GM19463 (cell line): ENCODE data around the gene SPP2.

Source experiments
- ATAC-seq: cut with Tn5 transposase; IDR thresholded peaks from one replicate; pipeline ENCODE4 v1.9.1; 2021; ENCODE audit warnings: mild to moderate bottlenecking, moderate library complexity; ENCODE audit not compliant: unreplicated experiment

SPP2 gene

GRCh38 chr2:234091432-234091879 lies 41.0 kb downstream of the SPP2 start:
- no peak for ATAC-seq

GRCh38 chr2:234091883-234092282 lies 41.4 kb downstream of the SPP2 start:
- no peak for ATAC-seq

- ATAC-seq: no peak
Measured at GRCh38 chr2:234092344-234092743, 41.8 kb downstream of the SPP2 start.

- ATAC-seq: no peak
Measured at GRCh38 chr2:234095301-234095700, 44.8 kb downstream of the SPP2 start.

- no peak for ATAC-seq
Measured at GRCh38 chr2:234096164-234096563, 45.7 kb downstream of the SPP2 start.

GRCh38 chr2:234098681-234099080 lies 48.2 kb downstream of the SPP2 start:
- no peak for ATAC-seq

GRCh38 chr2:234099266-234099665 lies 48.8 kb downstream of the SPP2 start:
- no peak for ATAC-seq

- ATAC-seq: no peak
Measured at GRCh38 chr2:234100686-234101085, 50.2 kb downstream of the SPP2 start.

- no peak for ATAC-seq
Measured at GRCh38 chr2:234102112-234102511, 51.6 kb downstream of the SPP2 start.

- ATAC-seq: no peak
Measured at GRCh38 chr2:234107861-234108260, 57.4 kb downstream of the SPP2 start.

- ATAC-seq: no peak
Measured at GRCh38 chr2:234109321-234109720, 58.8 kb downstream of the SPP2 start.

GRCh38 chr2:234110219-234110618 lies 59.7 kb downstream of the SPP2 start:
- ATAC-seq: no peak

- no peak for ATAC-seq
Measured at GRCh38 chr2:234111523-234111922, 61.0 kb downstream of the SPP2 start.

- no peak for ATAC-seq
Measured at GRCh38 chr2:234116010-234116409, 65.5 kb downstream of the SPP2 start.

- no peak for ATAC-seq
Measured at GRCh38 chr2:234121999-234122398, 71.5 kb downstream of the SPP2 start.

GRCh38 chr2:234125451-234126145 lies 75.1 kb downstream of the SPP2 start:
- ATAC-seq: no peak

- no peak for ATAC-seq
Measured at GRCh38 chr2:234126146-234126470, 75.6 kb downstream of the SPP2 start.
